Astrocyte (in vitro differentiated cells and primary cell): ENCODE data around the gene MYH10. TPM values are rescaled to one million over a fixed set of nuclear protein-coding genes. Genes with fewer than 3 reads are reported as not detected.

Source experiments
- DNase-seq: peaks from one replicate; pipeline ENCODE4 v3.0.0-alpha.2; 2010; ENCODE audit warnings: low read depth
- FAIRE-seq: peaks from 2 replicates; lab custom pipeline; 2011; peaks lifted over from hg19 to GRCh38; lab: Jason Lieb, UNC
- H2AFZ ChIP-seq: 2 replicates; pipeline ENCODE4 v1.6.0; 2012; ENCODE audit warnings: low read depth, low read length, inconsistent platforms
- H3K27ac ChIP-seq: 2 replicates; pipeline ENCODE4 v1.5.1; 2011; ENCODE audit warnings: low read depth, low read length, inconsistent platforms
- H3K27me3 ChIP-seq: 2 replicates; pipeline ENCODE4 v1.6.0; 2011; ENCODE audit warnings: low read length, inconsistent platforms; ENCODE audit not compliant: insufficient read depth
- H3K36me3 ChIP-seq: 2 replicates; pipeline ENCODE4 v1.5.1; 2011; ENCODE audit warnings: low read length, inconsistent platforms; ENCODE audit not compliant: insufficient read depth
- H3K4me1 ChIP-seq: 2 replicates; pipeline ENCODE4 v1.5.1; 2011; ENCODE audit warnings: low read length, inconsistent platforms; ENCODE audit not compliant: insufficient read depth
- H3K4me2 ChIP-seq: 2 replicates; pipeline ENCODE4 v1.6.0; 2012; ENCODE audit warnings: low read length, inconsistent platforms
- H3K4me3 ChIP-seq: 2 replicates; pipeline ENCODE4 v1.5.1; 2011; ENCODE audit warnings: low read depth, mild to moderate bottlenecking, low read length, inconsistent platforms; ENCODE audit not compliant: insufficient read depth
- H3K79me2 ChIP-seq: 2 replicates; pipeline ENCODE4 v1.6.0; 2012; ENCODE audit warnings: mild to moderate bottlenecking, low read length, inconsistent platforms; ENCODE audit not compliant: insufficient read depth
- H3K9ac ChIP-seq: 2 replicates; pipeline ENCODE4 v1.6.0; 2012; ENCODE audit warnings: mild to moderate bottlenecking, low read length, inconsistent platforms
- H3K9me3 ChIP-seq: 2 replicates; pipeline ENCODE4 v1.5.1; 2012; ENCODE audit warnings: low read depth, mild to moderate bottlenecking, low read length, inconsistent platforms; ENCODE audit not compliant: insufficient read depth
- H4K20me1 ChIP-seq: 2 replicates; pipeline ENCODE4 v1.6.0; 2012; ENCODE audit warnings: low read length, inconsistent platforms; ENCODE audit not compliant: insufficient read depth
- H3K27ac Mint-ChIP-seq: one replicate; pipeline ENCODE4 v1.8.0; 2021; ENCODE audit warnings: mild to moderate bottlenecking, mixed read lengths; ENCODE audit not compliant: unreplicated experiment
- H3K27me3 Mint-ChIP-seq: one replicate; pipeline ENCODE4 v1.8.0; 2021; ENCODE audit warnings: low read depth, mixed read lengths; ENCODE audit not compliant: unreplicated experiment
- H3K36me3 Mint-ChIP-seq: one replicate; pipeline ENCODE4 v1.8.0; 2021; ENCODE audit warnings: low read depth, mixed read lengths; ENCODE audit not compliant: unreplicated experiment
- H3K4me1 Mint-ChIP-seq: one replicate; pipeline ENCODE4 v1.8.0; 2021; ENCODE audit warnings: low read depth, mixed read lengths; ENCODE audit not compliant: unreplicated experiment
- H3K4me3 Mint-ChIP-seq: one replicate; pipeline ENCODE4 v1.8.0; 2021; ENCODE audit warnings: mild to moderate bottlenecking, moderate library complexity, mixed read lengths; ENCODE audit not compliant: unreplicated experiment
- H3K9me3 Mint-ChIP-seq: one replicate; pipeline ENCODE4 v1.8.0; 2021; ENCODE audit warnings: mild to moderate bottlenecking, mixed read lengths; ENCODE audit not compliant: unreplicated experiment
- EZH2 ChIP-seq: IDR thresholded peaks from 2 replicates; pipeline ENCODE4 v1.6.1; 2012; ENCODE audit warnings: mild to moderate bottlenecking, low read length, inconsistent platforms; ENCODE audit not compliant: insufficient read depth
- total RNA-seq: library from RNA; stranded (reverse); gene quantifications from 2 replicates; pipeline ENCODE4 v1.2.1, GENCODE V29; 2021
- TF ChIP-seq, protein P1 (sequence below): IDR thresholded peaks from 2 replicates; pipeline ENCODE4 v1.5.1; 2011; ENCODE audit warnings: low read depth, mild to moderate bottlenecking, inconsistent platforms, low read length, moderate library complexity; ENCODE audit not compliant: insufficient read depth

The MYH10 gene
- total RNA-seq, 1 donor from 2014 or later, result 150 TPM

DNA sequence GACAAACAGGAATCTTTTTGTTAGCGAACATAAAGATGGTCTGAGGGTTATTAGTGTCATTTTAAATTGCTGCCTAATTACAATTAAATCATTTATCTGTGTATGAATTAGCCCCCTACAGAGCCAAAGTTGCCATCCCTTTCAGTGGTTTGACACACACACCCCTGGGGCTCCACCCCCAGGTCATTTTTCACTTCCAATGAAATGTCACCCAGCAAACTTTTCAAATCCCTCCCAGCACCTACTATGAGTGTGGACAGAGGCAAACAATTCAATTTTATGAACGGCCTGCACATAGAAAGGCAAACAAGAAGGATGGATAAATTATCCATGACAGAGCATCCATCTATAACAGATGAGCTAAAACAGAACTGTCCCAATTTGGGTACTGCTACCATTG lies 2.4 kb downstream of the MYH10 start:
- FAIRE-seq (no peak), DNase-seq (no peak)
- Histone ChIP-seq H3K4me3 (peak overlapping the region; percentile 94), H3K27ac (no peak overlapping the region), H2AFZ (no peak overlapping the region), H3K4me1 (peaks cover 24% of the 10 kb centered on the region), H3K9ac (peak overlapping the region; percentile 96), H3K36me3 (no peaks in the 10 kb centered on the region), H4K20me1 (peaks cover 51% of the 10 kb centered on the region), H3K79me2 (peaks cover 73% of the 10 kb centered on the region), H3K27me3 (no peaks in the 10 kb centered on the region), H3K9me3 (no peaks in the 10 kb centered on the region), H3K4me2 (peak overlapping the region; percentile 91)
- Mint-ChIP-seq H3K9me3 (no peaks in the 10 kb centered on the region), H3K27ac (no peak overlapping the region), H3K4me3 (peak overlapping the region; percentile 97), H3K36me3 (no peaks in the 10 kb centered on the region), H3K27me3 (no peaks in the 10 kb centered on the region), H3K4me1 (peaks cover 23% of the 10 kb centered on the region)
- TF ChIP-seq EZH2, result no peak
- TF ChIP-seq, protein P1, sequence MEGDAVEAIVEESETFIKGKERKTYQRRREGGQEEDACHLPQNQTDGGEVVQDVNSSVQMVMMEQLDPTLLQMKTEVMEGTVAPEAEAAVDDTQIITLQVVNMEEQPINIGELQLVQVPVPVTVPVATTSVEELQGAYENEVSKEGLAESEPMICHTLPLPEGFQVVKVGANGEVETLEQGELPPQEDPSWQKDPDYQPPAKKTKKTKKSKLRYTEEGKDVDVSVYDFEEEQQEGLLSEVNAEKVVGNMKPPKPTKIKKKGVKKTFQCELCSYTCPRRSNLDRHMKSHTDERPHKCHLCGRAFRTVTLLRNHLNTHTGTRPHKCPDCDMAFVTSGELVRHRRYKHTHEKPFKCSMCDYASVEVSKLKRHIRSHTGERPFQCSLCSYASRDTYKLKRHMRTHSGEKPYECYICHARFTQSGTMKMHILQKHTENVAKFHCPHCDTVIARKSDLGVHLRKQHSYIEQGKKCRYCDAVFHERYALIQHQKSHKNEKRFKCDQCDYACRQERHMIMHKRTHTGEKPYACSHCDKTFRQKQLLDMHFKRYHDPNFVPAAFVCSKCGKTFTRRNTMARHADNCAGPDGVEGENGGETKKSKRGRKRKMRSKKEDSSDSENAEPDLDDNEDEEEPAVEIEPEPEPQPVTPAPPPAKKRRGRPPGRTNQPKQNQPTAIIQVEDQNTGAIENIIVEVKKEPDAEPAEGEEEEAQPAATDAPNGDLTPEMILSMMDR, result no peak

DNA sequence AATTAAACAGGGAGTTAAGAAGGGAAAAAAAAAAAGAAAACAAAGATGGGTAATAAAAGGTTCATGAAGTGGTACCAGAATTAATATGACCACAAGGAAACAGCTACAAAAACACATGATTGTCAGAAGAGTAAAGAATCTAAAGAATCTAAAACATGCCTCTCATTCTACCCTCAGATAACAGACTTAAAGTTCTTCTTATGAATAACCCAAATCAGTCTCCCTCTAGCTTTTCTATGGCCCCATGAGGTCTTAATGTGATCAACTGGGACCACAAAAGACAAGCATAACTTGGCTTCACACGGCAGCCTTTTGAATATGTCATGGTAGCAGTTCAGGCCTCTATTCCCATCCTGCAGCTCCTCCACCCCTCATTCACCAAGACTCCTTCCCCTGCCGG lies 6.9 kb downstream of the MYH10 start:
- Histone ChIP-seq H2AFZ (no peak overlapping the region), H4K20me1 (peaks cover 85% of the 10 kb centered on the region), H3K9me3 (no peaks in the 10 kb centered on the region), H3K4me2 (peak overlapping the region; percentile 42), H3K27me3 (no peaks in the 10 kb centered on the region), H3K4me1 (peaks cover 40% of the 10 kb centered on the region), H3K27ac (peak overlapping the region; percentile 12), H3K79me2 (peaks cover 98% of the 10 kb centered on the region), H3K36me3 (peaks cover 13% of the 10 kb centered on the region), H3K4me3 (no peak overlapping the region), H3K9ac (no peak overlapping the region)
- no peaks in the 10 kb centered on the region for H3K27me3 Mint-ChIP-seq
- no peaks in the 10 kb centered on the region for H3K9me3 Mint-ChIP-seq
- H3K36me3 Mint-ChIP-seq, result peaks cover 8% of the 10 kb centered on the region
- peaks cover 44% of the 10 kb centered on the region for H3K4me1 Mint-ChIP-seq
- H3K4me3 Mint-ChIP-seq, result peak overlapping the region; percentile 25
- DNase-seq (peak; percentile 81), FAIRE-seq (peak; percentile 58)
- no peak for TF ChIP-seq EZH2
- TF ChIP-seq, protein P1, result no peak
- peak overlapping the region; percentile 34 for H3K27ac Mint-ChIP-seq

DNA sequence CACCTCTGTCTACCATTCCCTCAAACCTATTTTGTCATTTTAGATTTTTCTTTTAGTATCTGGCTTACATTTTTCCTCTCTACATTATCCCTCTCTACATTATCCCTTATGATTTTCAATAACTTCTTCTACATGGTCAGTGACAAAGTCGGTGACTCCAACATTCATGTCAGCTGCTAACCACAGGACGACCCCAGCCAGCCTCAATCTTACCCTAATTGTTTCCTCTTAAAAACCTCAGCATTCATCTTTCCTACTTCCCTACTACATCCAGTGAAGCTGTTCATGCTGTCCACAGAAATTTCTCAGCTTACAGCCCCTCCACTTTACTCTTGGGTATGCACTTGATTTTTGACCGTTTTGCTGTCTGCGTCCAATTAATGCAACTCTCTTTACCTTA lies 8.3 kb downstream of the MYH10 start:
- Histone ChIP-seq H3K36me3 (peaks cover 13% of the 10 kb centered on the region), H2AFZ (no peak overlapping the region), H3K9ac (peak overlapping the region; percentile 10), H3K4me2 (peak overlapping the region; percentile 64), H4K20me1 (peaks cover 78% of the 10 kb centered on the region), H3K79me2 (peaks cover 98% of the 10 kb centered on the region), H3K4me3 (no peak overlapping the region), H3K9me3 (no peaks in the 10 kb centered on the region), H3K4me1 (peaks cover 34% of the 10 kb centered on the region), H3K27ac (no peak overlapping the region), H3K27me3 (no peaks in the 10 kb centered on the region)
- H3K4me1 Mint-ChIP-seq, result peaks cover 40% of the 10 kb centered on the region
- peaks cover 8% of the 10 kb centered on the region for H3K36me3 Mint-ChIP-seq
- H3K9me3 Mint-ChIP-seq, result peaks cover 1% of the 10 kb centered on the region
- DNase-seq (no peak), FAIRE-seq (no peak)
- H3K27ac Mint-ChIP-seq, result peak overlapping the region; percentile 27
- TF ChIP-seq EZH2, result no peak
- TF ChIP-seq, protein P1, result no peak
- peak overlapping the region; percentile 30 for H3K4me3 Mint-ChIP-seq
- H3K27me3 Mint-ChIP-seq, result no peaks in the 10 kb centered on the region
